Liver (tissue), 9 donors: ENCODE results near the gene OR2C3. TPM values are rescaled to one million over a fixed set of nuclear protein-coding genes. Genes with fewer than 3 reads are reported as not detected.

Experiments used
- DNase-seq: peaks from one replicate; pipeline ENCODE4 v3.0.0-alpha.2; 2017; ENCODE audit warnings: low spot score
- H3K27ac ChIP-seq, 2 donors: one replicate each; pipeline ENCODE4 v1.7.0; 2013; ENCODE audit warnings: inconsistent platforms in 2 of 2, low read length in 2 of 2, control low read depth in 1 of 2, low read depth in 1 of 2, mild to moderate bottlenecking in 1 of 2
- H3K27me3 ChIP-seq, 4 donors: one replicate each; pipeline versions ENCODE4 v1.6.1 to v1.7.0; 2013; ENCODE audit warnings: low read length in 3 of 4, inconsistent platforms in 1 of 4, mild to moderate bottlenecking in 1 of 4, moderate library complexity in 1 of 4; ENCODE audit not compliant: control insufficient read depth in 4 of 4, insufficient read depth in 4 of 4
- H3K36me3 ChIP-seq, 4 donors: one replicate each; pipeline versions ENCODE4 v1.6.1 to v1.7.0; 2013; ENCODE audit warnings: low read length in 3 of 4, mild to moderate bottlenecking in 3 of 4, low read depth in 1 of 4, moderate library complexity in 1 of 4; ENCODE audit not compliant: control insufficient read depth in 4 of 4, insufficient read depth in 3 of 4
- H3K4me1 ChIP-seq, 4 donors: one replicate each; pipeline versions ENCODE4 v1.6.1 to v1.7.0; 2013; ENCODE audit warnings: low read length in 3 of 4, mild to moderate bottlenecking in 3 of 4, moderate library complexity in 1 of 4; ENCODE audit not compliant: control insufficient read depth in 4 of 4, insufficient read depth in 4 of 4
- H3K4me3 ChIP-seq, 3 donors: one replicate each; pipeline versions ENCODE4 v1.6.1 to v1.7.0; 2013; ENCODE audit warnings: low read length in 3 of 3, control low read depth in 1 of 3, low read depth in 1 of 3, mild to moderate bottlenecking in 1 of 3
- H3K9ac ChIP-seq, 2 donors: one replicate each; pipeline ENCODE4 v1.7.0; 2013; ENCODE audit warnings: low read length in 2 of 2, mild to moderate bottlenecking in 2 of 2, moderate library complexity in 2 of 2, control low read depth in 1 of 2, low read depth in 1 of 2
- H3K9me3 ChIP-seq, 4 donors: one replicate each; pipeline versions ENCODE4 v1.6.1 to v1.7.0; 2013; ENCODE audit warnings: low read length in 3 of 4; ENCODE audit not compliant: control insufficient read depth in 4 of 4
- EGR1 ChIP-seq, 2 donors: IDR thresholded peaks; 2 replicates each; pipeline ENCODE4 v1.6.1; 2016 to 2018; ENCODE audit warnings: antibody characterized with exemption in 2 of 2, low read depth in 2 of 2
- GABPA ChIP-seq, 2 donors: IDR thresholded peaks in 1 of 2; conservative IDR thresholded peaks in 1 of 2; 2 replicates each; pipeline ENCODE4 v1.6.1; 2016; ENCODE audit warnings: antibody characterized with exemption in 2 of 2, mild to moderate bottlenecking in 1 of 2, moderate library complexity in 1 of 2
- HNF4A ChIP-seq, 2 donors: conservative IDR thresholded peaks; 2 replicates each; pipeline ENCODE4 v1.6.1; 2016; ENCODE audit warnings: antibody characterized with exemption in 2 of 2, mild to moderate bottlenecking in 2 of 2
- HNF4G ChIP-seq: IDR thresholded peaks from 2 replicates; pipeline ENCODE4 v1.6.1; 2016; ENCODE audit warnings: antibody characterized with exemption
- JUND ChIP-seq, 2 donors: IDR thresholded peaks; 2 replicates each; pipeline ENCODE4 v1.6.1; 2016; ENCODE audit warnings: antibody characterized with exemption in 2 of 2
- NR2F2 ChIP-seq: IDR thresholded peaks from 2 replicates; pipeline ENCODE4 v1.6.1; 2016; ENCODE audit warnings: antibody characterized with exemption
- RXRA ChIP-seq, 2 donors: IDR thresholded peaks; 2 replicates each; pipeline ENCODE4 v1.6.1; 2017 to 2018; ENCODE audit warnings: antibody characterized with exemption in 2 of 2, mild to moderate bottlenecking in 1 of 2
- SP1 ChIP-seq: IDR thresholded peaks from 2 replicates; pipeline ENCODE4 v1.6.1; 2018; ENCODE audit warnings: antibody characterized with exemption, mild to moderate bottlenecking
- TAF1 ChIP-seq: conservative IDR thresholded peaks from 2 replicates; pipeline ENCODE4 v1.6.1; 2016; ENCODE audit warnings: antibody characterized with exemption, mild to moderate bottlenecking
- WGBS: extraction: QIAGEN DNeasy Blood & Tissue Kit; methylation state at CpG from one replicate; pipeline ENCODE4 v1.1.7; 2013; 5-methylcytosine and 5-hydroxymethylcytosine counted together
- polyA plus RNA-seq, 2 donors: library from polyadenylated mRNA; stranded (reverse) in 1 of 2; unstranded in 1 of 2; fragments of 200-250 nt in 1 of 2; fragments of >200 nt in 1 of 2; fragmentation: Nextera tagmentation in 1 of 2; extraction: Ambion mirVana in 1 of 2; gene quantifications; one replicate each; pipeline versions ENCODE4 v1.2.1 to v1.2.3, GENCODE V29; 2013 to 2015
- total RNA-seq, 2 donors: library from RNA; depleted of rRNA; stranded (reverse); fragments of >200 nt; gene quantifications; one replicate each; pipeline ENCODE4 v1.2.3, GENCODE V29; 2014
- TF ChIP-seq, protein P1 (sequence below): IDR thresholded peaks from 2 replicates; pipeline ENCODE4 v1.6.1; 2016; ENCODE audit warnings: antibody characterized with exemption
- TF ChIP-seq, protein P2 (sequence below): IDR thresholded peaks from 2 replicates; pipeline ENCODE4 v1.6.1; 2016; ENCODE audit warnings: antibody characterized with exemption, mild to moderate bottlenecking
- TF ChIP-seq, protein P3 (sequence below): IDR thresholded peaks from 2 replicates; pipeline ENCODE4 v1.6.1; 2016; ENCODE audit warnings: antibody characterized with exemption
- TF ChIP-seq, protein P4 (sequence below): IDR thresholded peaks from 2 replicates; pipeline ENCODE4 v1.6.1; 2016; ENCODE audit warnings: antibody characterized with exemption
- donor health status: healthy.
- donor health status: healthy.
- donor health status: healthy.
- donor health status: healthy.
- donor health status: healthy.

The OR2C3 gene
- total and polyA plus RNA-seq, 4 donors, result 0.05 TPM; not detected in 3

DNA sequence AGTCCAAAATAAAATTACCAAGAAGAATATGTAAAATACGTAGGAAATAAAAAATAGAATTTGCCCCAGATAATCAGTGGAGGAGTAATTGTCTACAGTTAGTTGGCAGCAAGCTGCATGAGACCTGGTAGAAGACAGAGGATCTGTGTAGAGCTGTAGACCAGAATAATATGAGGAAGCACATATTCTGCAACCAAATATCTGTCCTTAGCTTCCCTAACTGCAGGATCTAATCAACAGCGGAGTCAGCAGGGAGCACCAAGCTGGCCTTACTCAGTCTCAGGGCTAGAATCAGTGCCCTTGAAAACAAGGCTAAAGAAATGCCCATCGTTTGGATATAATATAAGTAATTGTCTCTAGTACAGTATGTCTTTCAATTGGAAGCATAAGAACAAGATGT, 6.6 kb upstream of the OR2C3 start:
- Histone ChIP-seq H3K9ac (no peak overlapping the region), H3K4me3 (no peak overlapping the region), H3K27me3 (peaks cover 0 to 2% (median 0%) of the 10 kb centered on the region in 4 donors), H3K27ac (no peak overlapping the region), H3K36me3 (no peaks in the 10 kb centered on the region), H3K4me1 (no peaks in the 10 kb centered on the region), H3K9me3 (peaks cover 0 to 3% (median 0%) of the 10 kb centered on the region in 4 donors)
- TF ChIP-seq, protein P1, sequence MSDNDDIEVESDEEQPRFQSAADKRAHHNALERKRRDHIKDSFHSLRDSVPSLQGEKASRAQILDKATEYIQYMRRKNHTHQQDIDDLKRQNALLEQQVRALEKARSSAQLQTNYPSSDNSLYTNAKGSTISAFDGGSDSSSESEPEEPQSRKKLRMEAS, result no peak
- TF ChIP-seq HNF4G (no peak), JUND (IDR thresholded peaks at IDR 0.05) (no peak), GABPA (IDR thresholded peaks at IDR 0.05 in 1 of 2, conservative IDR thresholded peaks at IDR 0.05 in 1 of 2) (no peak), RXRA (IDR thresholded peaks at IDR 0.05) (no peak), EGR1 (IDR thresholded peaks at IDR 0.05; ENCODE audit: low read depth in 2 of 2) (no peak)
- TF ChIP-seq, protein P2, sequence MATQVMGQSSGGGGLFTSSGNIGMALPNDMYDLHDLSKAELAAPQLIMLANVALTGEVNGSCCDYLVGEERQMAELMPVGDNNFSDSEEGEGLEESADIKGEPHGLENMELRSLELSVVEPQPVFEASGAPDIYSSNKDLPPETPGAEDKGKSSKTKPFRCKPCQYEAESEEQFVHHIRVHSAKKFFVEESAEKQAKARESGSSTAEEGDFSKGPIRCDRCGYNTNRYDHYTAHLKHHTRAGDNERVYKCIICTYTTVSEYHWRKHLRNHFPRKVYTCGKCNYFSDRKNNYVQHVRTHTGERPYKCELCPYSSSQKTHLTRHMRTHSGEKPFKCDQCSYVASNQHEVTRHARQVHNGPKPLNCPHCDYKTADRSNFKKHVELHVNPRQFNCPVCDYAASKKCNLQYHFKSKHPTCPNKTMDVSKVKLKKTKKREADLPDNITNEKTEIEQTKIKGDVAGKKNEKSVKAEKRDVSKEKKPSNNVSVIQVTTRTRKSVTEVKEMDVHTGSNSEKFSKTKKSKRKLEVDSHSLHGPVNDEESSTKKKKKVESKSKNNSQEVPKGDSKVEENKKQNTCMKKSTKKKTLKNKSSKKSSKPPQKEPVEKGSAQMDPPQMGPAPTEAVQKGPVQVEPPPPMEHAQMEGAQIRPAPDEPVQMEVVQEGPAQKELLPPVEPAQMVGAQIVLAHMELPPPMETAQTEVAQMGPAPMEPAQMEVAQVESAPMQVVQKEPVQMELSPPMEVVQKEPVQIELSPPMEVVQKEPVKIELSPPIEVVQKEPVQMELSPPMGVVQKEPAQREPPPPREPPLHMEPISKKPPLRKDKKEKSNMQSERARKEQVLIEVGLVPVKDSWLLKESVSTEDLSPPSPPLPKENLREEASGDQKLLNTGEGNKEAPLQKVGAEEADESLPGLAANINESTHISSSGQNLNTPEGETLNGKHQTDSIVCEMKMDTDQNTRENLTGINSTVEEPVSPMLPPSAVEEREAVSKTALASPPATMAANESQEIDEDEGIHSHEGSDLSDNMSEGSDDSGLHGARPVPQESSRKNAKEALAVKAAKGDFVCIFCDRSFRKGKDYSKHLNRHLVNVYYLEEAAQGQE, result no peak
- 38% methylated on average over 3 of the region's 3 CpGs for WGBS
- no peak for DNase-seq

DNA sequence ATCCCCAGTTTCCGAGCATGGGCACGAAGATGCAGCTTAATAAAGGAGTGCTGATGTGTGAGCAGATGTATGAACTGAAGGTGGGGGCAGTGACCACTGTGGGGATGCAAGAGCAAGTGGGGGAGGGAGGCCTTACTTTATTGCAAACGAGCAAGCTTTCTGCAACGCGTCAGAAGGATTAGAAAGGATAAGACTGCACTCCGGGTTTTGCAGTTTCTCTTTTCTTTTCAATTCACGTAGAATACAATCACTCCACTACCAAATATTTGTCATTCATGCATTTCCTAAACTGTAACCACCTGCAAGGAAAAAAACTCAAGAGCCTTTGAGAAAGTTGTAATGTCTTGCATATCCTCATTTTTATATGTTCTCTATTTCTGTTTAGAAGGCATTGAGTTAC, 4.3 kb upstream of the OR2C3 start:
- TF ChIP-seq HNF4G, result no peak
- TF ChIP-seq, protein P3, sequence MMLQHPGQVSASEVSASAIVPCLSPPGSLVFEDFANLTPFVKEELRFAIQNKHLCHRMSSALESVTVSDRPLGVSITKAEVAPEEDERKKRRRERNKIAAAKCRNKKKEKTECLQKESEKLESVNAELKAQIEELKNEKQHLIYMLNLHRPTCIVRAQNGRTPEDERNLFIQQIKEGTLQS, result no peak
- TF ChIP-seq SP1, result no peak
- no peak for TF ChIP-seq TAF1
- no peak for TF ChIP-seq NR2F2
- TF ChIP-seq JUND (IDR thresholded peaks at IDR 0.05), result no peak
- TF ChIP-seq EGR1 (IDR thresholded peaks at IDR 0.05; ENCODE audit: low read depth in 2 of 2), result no peak
- no peak for TF ChIP-seq GABPA (IDR thresholded peaks at IDR 0.05 in 1 of 2, conservative IDR thresholded peaks at IDR 0.05 in 1 of 2)
- TF ChIP-seq HNF4A (conservative IDR thresholded peaks at IDR 0.05), result no peak
- no peak for TF ChIP-seq RXRA (IDR thresholded peaks at IDR 0.05)
- TF ChIP-seq, protein P4, sequence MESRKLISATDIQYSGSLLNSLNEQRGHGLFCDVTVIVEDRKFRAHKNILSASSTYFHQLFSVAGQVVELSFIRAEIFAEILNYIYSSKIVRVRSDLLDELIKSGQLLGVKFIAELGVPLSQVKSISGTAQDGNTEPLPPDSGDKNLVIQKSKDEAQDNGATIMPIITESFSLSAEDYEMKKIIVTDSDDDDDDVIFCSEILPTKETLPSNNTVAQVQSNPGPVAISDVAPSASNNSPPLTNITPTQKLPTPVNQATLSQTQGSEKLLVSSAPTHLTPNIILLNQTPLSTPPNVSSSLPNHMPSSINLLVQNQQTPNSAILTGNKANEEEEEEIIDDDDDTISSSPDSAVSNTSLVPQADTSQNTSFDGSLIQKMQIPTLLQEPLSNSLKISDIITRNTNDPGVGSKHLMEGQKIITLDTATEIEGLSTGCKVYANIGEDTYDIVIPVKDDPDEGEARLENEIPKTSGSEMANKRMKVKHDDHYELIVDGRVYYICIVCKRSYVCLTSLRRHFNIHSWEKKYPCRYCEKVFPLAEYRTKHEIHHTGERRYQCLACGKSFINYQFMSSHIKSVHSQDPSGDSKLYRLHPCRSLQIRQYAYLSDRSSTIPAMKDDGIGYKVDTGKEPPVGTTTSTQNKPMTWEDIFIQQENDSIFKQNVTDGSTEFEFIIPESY, result no peak
- no peaks in the 10 kb centered on the region for H3K27me3 ChIP-seq
- no peak overlapping the region for H3K4me3 ChIP-seq
- no peak overlapping the region for H3K27ac ChIP-seq
- no peak for DNase-seq
- H3K36me3 ChIP-seq, result no peaks in the 10 kb centered on the region
- no peaks in the 10 kb centered on the region for H3K4me1 ChIP-seq
- peaks cover 0 to 3% (median 0%) of the 10 kb centered on the region in 4 donors for H3K9me3 ChIP-seq
- H3K9ac ChIP-seq, result no peak overlapping the region
- WGBS, result 57% methylated on average over 7 of the region's 7 CpGs
